ENCODE measurements around the gene ZSCAN29. TPM values are rescaled to one million over a fixed set of nuclear protein-coding genes. Genes with fewer than 3 reads are reported as not detected.

ZSCAN29 gene
- total and polyA plus RNA-seq, 10 of the 15 experiments (the other 5 are each of a cell fraction or from before 2014, with no cell fraction given) = 1.7 to 26.0 (median 14.6) TPM

DNA sequence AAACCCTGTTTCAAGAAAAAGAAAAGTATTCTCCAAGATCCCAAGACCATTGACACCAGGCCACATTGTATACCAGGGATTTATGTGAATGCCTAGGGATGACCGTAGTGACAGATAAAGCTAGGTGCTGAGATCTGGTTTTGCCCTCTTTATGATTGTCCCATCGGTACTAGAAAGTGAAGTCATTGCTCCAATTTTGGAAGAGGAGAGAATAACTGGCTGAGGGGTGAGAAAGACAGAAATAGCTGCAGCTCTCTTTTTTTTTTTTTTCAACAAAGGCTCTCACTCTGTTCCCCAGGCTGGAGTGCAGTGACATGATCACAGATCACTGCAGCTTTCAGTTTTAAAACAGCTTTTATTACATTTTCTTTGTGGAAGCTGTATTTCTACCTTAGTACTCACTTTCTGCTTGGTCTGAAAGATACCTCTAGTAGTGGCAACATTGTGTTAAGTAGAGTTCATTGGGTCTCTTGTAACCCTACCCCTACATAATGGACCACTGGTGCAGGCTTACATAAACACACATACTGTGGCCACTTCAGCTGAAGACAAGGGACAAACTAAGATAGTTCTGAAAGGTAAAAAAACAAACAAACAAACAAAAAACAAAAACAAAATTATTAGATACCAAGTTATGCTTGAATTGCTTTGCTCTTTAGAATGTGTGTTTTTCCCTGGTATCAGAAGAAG, 18.0 kb downstream of the ZSCAN29 start (continued):
- TF ChIP-seq, protein P1, sequence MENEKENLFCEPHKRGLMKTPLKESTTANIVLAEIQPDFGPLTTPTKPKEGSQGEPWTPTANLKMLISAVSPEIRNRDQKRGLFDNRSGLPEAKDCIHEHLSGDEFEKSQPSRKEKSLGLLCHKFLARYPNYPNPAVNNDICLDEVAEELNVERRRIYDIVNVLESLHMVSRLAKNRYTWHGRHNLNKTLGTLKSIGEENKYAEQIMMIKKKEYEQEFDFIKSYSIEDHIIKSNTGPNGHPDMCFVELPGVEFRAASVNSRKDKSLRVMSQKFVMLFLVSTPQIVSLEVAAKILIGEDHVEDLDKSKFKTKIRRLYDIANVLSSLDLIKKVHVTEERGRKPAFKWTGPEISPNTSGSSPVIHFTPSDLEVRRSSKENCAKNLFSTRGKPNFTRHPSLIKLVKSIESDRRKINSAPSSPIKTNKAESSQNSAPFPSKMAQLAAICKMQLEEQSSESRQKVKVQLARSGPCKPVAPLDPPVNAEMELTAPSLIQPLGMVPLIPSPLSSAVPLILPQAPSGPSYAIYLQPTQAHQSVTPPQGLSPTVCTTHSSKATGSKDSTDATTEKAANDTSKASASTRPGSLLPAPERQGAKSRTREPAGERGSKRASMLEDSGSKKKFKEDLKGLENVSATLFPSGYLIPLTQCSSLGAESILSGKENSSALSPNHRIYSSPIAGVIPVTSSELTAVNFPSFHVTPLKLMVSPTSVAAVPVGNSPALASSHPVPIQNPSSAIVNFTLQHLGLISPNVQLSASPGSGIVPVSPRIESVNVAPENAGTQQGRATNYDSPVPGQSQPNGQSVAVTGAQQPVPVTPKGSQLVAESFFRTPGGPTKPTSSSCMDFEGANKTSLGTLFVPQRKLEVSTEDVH (IDR thresholded peaks at IDR 0.05; ENCODE audit: low read depth, partially characterized antibody) = no peak

GRCh38 chr15:43347114-43347513, 23.7 kb downstream of the ZSCAN29 start:
- ChIA-PET RAD21 (ENCODE audit: unreplicated experiment) (interaction anchor here (3.2 kb wide), 1 partner anchor 167 kb away, joined by 8 read pairs; no protein-coding TSS in a partner anchor), CTCF (interaction anchor here (0.8 to 1.9 kb wide), 8 partner anchors 9 to 164 kb away, joined by 3 to 6 read pairs (median 4); no protein-coding TSS in a partner anchor), POLR2A (no interaction called here), SMC1A (ENCODE audit: uncharacterized antibody, unreplicated experiment) (interaction anchor here (1.0 to 2.1 kb wide), 4 partner anchors 9 to 31 kb away, joined by 3 to 7 read pairs (median 4); no protein-coding TSS in a partner anchor)
- intact Hi-C loops (cut with micrococcal nuclease; ENCODE audit: unreplicated experiment) = no loop called here
- H3K4me2 ChIP-seq (ENCODE audit: control insufficient read depth, insufficient read depth) = no peak overlapping the region
- 95% methylated on average over 3 of the region's 3 CpGs for WGBS (ENCODE audit: insufficient coverage, insufficient replicate concordance, low lambda C conversion rate, missing lambda C conversion rate)
- TF ChIP-seq PKNOX1 (IDR thresholded peaks at IDR 0.05) = no peak
- DNase-seq (ENCODE audit: low read depth, low spot score) (no peak), FAIRE-seq (no peak), ATAC-seq (no peak)
- H3K9ac ChIP-seq (ENCODE audit: control insufficient read depth, insufficient read depth, low read length) = no peak overlapping the region
- no peaks in the 10 kb centered on the region for H3K27me3 ChIP-seq (replicated peaks in 1 of 2; ENCODE audit: control insufficient read depth in 2 of 2, insufficient read depth in 2 of 2, low read length in 1 of 2)
- no TSS peak for BruUV-seq (replicated peaks)
- no peaks in the 10 kb centered on the region for H3K79me2 ChIP-seq (ENCODE audit: control insufficient read depth, insufficient read depth, low read length)
- no peak overlapping the region for H2AFZ ChIP-seq (ENCODE audit: control insufficient read depth, low read depth, low read length)
- no peaks in the 10 kb centered on the region for H3K9me3 ChIP-seq (replicated peaks; ENCODE audit: control insufficient read depth, insufficient read depth, low read length)
- no peak overlapping the region for H3K27ac ChIP-seq (ENCODE audit: control insufficient read depth, insufficient read depth)
- H3K4me3 ChIP-seq = no peak overlapping the region
- H3K4me1 ChIP-seq (ENCODE audit: control insufficient read depth, insufficient read depth, low read length) = no peaks in the 10 kb centered on the region
- peaks cover 0 to 19% of the 10 kb centered on the region in 2 experiments; a peak in 2 of 4 replicates for H3K36me3 ChIP-seq (ENCODE audit: control insufficient read depth in 2 of 2, insufficient read depth in 2 of 2, low read length in 1 of 2)
- in situ Hi-C loops (cut with MboI) = no loop called here
- no peaks in the 10 kb centered on the region for H4K20me1 ChIP-seq (ENCODE audit: control insufficient read depth, insufficient read depth)
